Vein endothelial cell (primary cell): ENCODE measurements around the gene BMP8A. TPM values are rescaled to one million over a fixed set of nuclear protein-coding genes. Genes with fewer than 3 reads are reported as not detected.
A peak's percentile ranks its signal among the peaks of the same experiment; 100 is the strongest.

Experiments used
- small RNA-seq: library from RNA; depleted of rRNA; stranded (forward); fragments of <200 nt; gene quantifications from one replicate; pipeline ENCODE3, GENCODE V24; 2012
- total RNA-seq: library from RNA; depleted of rRNA; stranded (reverse); fragments of >200 nt; gene quantifications from 2 replicates; pipeline ENCODE4 v1.2.3, GENCODE V29; 2012

Gene BMP8A
- 0.29 and 0.98 TPM in 2 replicates for total RNA-seq

GRCh38 chr1:39491146-39491921 is at the start of gene BMP8A:
Gene BMP8A, plus strand, starts transcription at chr1:39491636. Its CDS starts 356 bp downstream, at chr1:39491992.

Small RNAs within 50 kb of the gene (small RNA-seq; reads per million reads assigned to genes)
- 5.0 reads per million, percentile 92 among the genes with 10 or more reads in this experiment for gene SNORA55

Other genes with a start within 250 kb of the BMP8A start
- 159 and 171 TPM in 2 replicates for gene PABPC4, start 85.2 kb downstream of the BMP8A start, total RNA-seq
- 0.38 TPM in 1 of 2 replicates, not detected in the other for gene HEYL, start 148.0 kb downstream of the BMP8A start, total RNA-seq
- not detected in 2 replicates for gene NT5C1A, start 180.5 kb downstream of the BMP8A start, total RNA-seq
- gene HPCAL4, start 199.8 kb downstream of the BMP8A start, total RNA-seq, result not detected in 2 replicates
- 29.7 and 31.7 TPM in 2 replicates for gene PPIE, start 247.2 kb downstream of the BMP8A start, total RNA-seq